Activated CD8-positive, alpha-beta memory T cell treated with anti-CD3 and anti-CD28 coated beads for 36 hours (primary cell): ENCODE measurements around the gene MYH7B. TPM values are rescaled to one million over a fixed set of nuclear protein-coding genes. Genes with fewer than 3 reads are reported as not detected.

Experiments
- CTCF ChIA-PET: fragments of 350-600 bp; sonication (Branson Sonifier 250); formaldehyde crosslinking; loops from one replicate; lab custom pipeline; 2021; ENCODE audit warnings: antibody characterized with exemption; lab: Charles Lee
- POLR2A ChIA-PET: fragments of 350-600 bp; sonication (Branson Sonifier 250); formaldehyde crosslinking; loops from one replicate; lab custom pipeline; 2021; ENCODE audit warnings: antibody characterized with exemption; lab: Charles Lee
- total RNA-seq, 2 experiments: library from RNA; stranded (reverse); gene quantifications; one replicate each; pipeline ENCODE4 v1.2.3, GENCODE V29; 2021

MYH7B gene
- total RNA-seq, 2 experiments from 2014 or later = 0.17 to 0.19 TPM

- POLR2A ChIA-PET = no interaction called here
- CTCF ChIA-PET = interaction anchor here (0.6 kb wide), 1 partner anchor 461 kb away, joined by 3 read pairs; no protein-coding TSS in a partner anchor
These were observed 30.9 kb downstream of the MYH7B start for GRCh38 chr20:34986311-34987287.

DNA sequence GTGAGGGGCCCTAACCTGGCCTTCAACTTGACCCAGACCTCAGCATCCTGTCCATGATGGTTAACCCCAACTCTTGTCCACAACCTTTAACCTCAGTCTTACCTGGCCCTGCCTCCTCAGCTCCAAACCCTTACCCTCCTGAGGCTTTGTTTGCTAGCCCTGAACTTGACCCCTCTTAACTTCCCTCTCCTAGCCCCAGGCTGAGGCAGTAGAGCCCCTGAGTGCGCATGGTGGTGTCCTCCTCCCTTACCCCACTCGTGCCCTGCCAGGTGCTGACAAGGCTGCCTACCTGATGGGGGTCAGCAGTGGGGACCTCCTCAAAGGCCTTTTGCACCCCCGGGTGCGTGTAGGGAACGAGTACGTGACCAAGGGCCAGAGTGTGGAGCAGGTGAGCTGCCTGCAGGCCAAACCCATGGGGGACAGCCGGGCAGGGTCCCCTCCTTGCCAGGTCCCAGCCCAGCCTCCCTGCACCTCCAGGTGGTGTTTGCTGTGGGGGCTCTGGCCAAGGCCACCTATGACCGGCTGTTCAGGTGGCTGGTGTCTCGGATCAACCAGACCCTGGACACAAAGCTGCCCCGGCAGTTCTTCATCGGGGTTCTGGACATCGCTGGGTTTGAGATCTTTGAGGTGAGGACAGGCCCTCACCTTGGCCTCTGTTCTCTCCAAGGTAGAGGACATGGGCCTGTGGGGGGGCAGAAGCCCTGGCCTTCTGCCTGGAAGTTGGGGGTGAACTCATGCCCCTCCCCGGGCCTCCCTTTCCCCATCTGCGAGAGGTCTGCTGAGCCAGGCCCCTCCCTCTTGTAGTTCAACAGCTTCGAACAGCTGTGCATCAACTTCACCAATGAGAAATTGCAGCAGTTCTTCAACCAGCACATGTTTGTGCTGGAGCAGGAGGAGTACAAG, 31.9 kb downstream of the MYH7B start:
- CTCF ChIA-PET = no interaction called here
- POLR2A ChIA-PET = no interaction called here

GRCh38 chr20:34988191-34988540, 32.5 kb downstream of the MYH7B start:
- ChIA-PET CTCF (no interaction called here), POLR2A (no interaction called here)

DNA sequence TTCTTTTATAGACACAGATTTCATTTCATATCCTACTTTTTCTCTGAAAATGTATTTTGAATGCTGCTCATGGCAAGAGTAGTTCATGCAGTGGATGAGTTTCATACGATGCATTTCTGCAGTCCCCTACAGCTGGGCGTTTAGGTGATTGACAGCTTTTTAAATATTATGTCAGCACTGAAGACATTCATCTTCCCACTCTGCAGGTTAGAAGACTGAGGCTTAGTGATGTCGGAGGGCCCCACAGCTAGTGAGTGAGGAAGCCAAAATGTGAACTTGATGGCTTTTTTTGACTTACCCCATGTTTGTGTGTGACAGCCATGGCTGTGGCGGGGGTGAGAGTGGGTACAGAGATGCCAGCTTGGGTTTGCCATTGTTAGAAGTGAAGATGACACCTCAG, 33.5 kb downstream of the MYH7B start:
- POLR2A ChIA-PET = no interaction called here
- CTCF ChIA-PET = interaction anchor here (0.7 to 1.3 kb wide), 2 partner anchors 9 to 107 kb away, joined by 3 to 4 read pairs; no protein-coding TSS in a partner anchor

GRCh38 chr20:34989670-34990069, 34.0 kb downstream of the MYH7B start:
- ChIA-PET CTCF (interaction anchor here (0.5 to 1.3 kb wide), 3 partner anchors 8 to 584 kb away, joined by 3 to 4 read pairs (median 3); no protein-coding TSS in a partner anchor), POLR2A (no interaction called here)

- CTCF ChIA-PET = interaction anchor here (0.5 kb wide), 1 partner anchor 585 kb away, joined by 3 read pairs; no protein-coding TSS in a partner anchor
- POLR2A ChIA-PET = no interaction called here
These were observed 34.6 kb downstream of the MYH7B start for GRCh38 chr20:34990231-34990630.

- POLR2A ChIA-PET = interaction anchor here (0.5 kb wide), 1 partner anchor 743 kb away, joined by 4 read pairs; no protein-coding TSS in a partner anchor
- CTCF ChIA-PET = interaction anchor here (1.0 kb wide), 1 partner anchor 118 kb away, joined by 3 read pairs; the partner anchor contains the start of gene GGT7
These were observed 35.1 kb downstream of the MYH7B start for GRCh38 chr20:34990661-34991214.

GRCh38 chr20:34992751-34993417, 37.2 kb downstream of the MYH7B start:
- ChIA-PET CTCF (no interaction called here), POLR2A (no interaction called here)

DNA sequence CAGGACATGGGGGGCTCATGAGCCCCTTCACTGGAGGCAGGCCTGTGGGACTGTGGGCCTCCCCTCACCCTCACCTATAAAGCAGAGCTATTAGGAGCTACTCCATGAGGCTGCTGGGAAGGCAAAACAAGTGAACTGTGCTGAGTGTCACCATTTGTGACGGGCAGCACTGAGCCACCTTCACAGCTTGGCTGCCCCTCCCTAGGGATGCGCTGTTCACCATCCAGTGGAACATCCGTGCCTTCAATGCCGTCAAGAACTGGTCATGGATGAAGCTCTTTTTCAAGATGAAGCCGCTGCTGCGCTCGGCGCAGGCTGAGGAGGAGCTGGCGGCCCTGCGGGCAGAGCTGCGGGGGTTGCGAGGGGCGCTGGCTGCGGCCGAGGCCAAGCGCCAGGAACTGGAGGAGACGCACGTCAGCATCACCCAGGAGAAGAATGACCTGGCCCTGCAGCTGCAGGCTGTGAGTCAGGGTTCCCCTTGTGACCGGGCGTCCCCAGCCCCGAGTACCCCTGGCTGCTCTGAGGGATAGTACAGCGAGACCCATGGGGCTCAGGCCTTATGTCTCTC, 38.4 kb downstream of the MYH7B start:
- ChIA-PET CTCF (no interaction called here), POLR2A (no interaction called here)

- ChIA-PET CTCF (no interaction called here), POLR2A (no interaction called here)
These were observed 39.0 kb downstream of the MYH7B start for GRCh38 chr20:34994509-34995131.

- CTCF ChIA-PET = no interaction called here
- POLR2A ChIA-PET = no interaction called here
These were observed 39.5 kb downstream of the MYH7B start for GRCh38 chr20:34995192-34995591.

- CTCF ChIA-PET = interaction anchor here (0.5 kb wide), 1 partner anchor 1857 kb away, joined by 3 read pairs; no protein-coding TSS in a partner anchor
These were observed 40.0 kb downstream of the MYH7B start for GRCh38 chr20:34995696-34996095.

GRCh38 chr20:34996243-34997028, 40.8 kb downstream of the MYH7B start:
- CTCF ChIA-PET = interaction anchor here (0.5 kb wide), 1 partner anchor 1856 kb away, joined by 3 read pairs; no protein-coding TSS in a partner anchor
- POLR2A ChIA-PET = no interaction called here

More at GRCh38 chr20:34995696-34996095, 40.0 kb downstream of the MYH7B start:
- POLR2A ChIA-PET = no interaction called here

GRCh38 chr20:34997131-34997561, 41.5 kb downstream of the MYH7B start:
- ChIA-PET CTCF (interaction anchor here (0.7 kb wide), 1 partner anchor 99 kb away, joined by 3 read pairs; no protein-coding TSS in a partner anchor), POLR2A (no interaction called here)

GRCh38 chr20:34997774-34998173, 42.1 kb downstream of the MYH7B start:
- CTCF ChIA-PET = interaction anchor here (0.7 to 1.0 kb wide), 2 partner anchors 8 to 99 kb away, joined by 3 to 4 read pairs; no protein-coding TSS in a partner anchor
- POLR2A ChIA-PET = no interaction called here

DNA sequence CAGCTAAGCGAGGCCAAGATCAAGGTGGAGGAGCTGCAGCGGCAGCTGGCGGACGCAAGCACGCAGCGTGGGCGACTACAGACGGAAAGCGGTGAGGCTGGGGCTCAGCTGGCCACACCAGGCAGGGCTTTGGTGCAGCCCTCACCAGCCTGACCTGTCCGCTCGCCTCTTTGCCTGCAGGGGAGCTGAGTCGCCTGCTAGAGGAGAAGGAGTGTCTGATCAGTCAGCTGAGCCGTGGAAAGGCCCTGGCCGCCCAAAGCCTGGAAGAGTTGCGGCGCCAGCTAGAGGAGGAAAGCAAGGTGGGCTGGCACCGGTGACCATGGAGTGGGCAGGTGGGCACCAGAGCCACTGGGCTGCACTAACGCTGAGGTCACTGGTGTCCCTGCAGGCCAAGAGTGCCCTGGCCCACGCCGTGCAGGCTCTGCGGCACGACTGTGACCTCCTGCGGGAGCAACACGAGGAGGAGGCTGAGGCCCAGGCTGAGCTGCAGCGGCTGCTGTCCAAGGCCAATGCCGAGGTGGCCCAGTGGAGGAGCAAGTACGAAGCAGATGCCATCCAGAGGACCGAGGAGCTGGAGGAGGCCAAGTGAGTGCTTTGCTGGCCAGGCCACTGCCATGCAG, 42.8 kb downstream of the MYH7B start:
- CTCF ChIA-PET = interaction anchor here (1.0 kb wide), 1 partner anchor 9 kb away, joined by 4 read pairs; no protein-coding TSS in a partner anchor
- POLR2A ChIA-PET = interaction anchor here (0.9 kb wide), 1 partner anchor 128 kb away, joined by 3 read pairs; no protein-coding TSS in a partner anchor
